CD14-positive monocyte (primary cell): ENCODE measurements around the gene CORO1A. TPM values are rescaled to one million over a fixed set of nuclear protein-coding genes. Genes with fewer than 3 reads are reported as not detected.
A peak's percentile ranks its signal among the peaks of the same experiment; 100 is the strongest.

Source experiments
- DNase-seq, 3 donors: peaks; one replicate each; pipeline ENCODE4 v3.0.0-alpha.2; 2011 to 2022
- H2AFZ ChIP-seq: 2 replicates; pipeline ENCODE4 v1.6.0; 2012; ENCODE audit warnings: mild to moderate bottlenecking, low read depth, low read length, inconsistent platforms; ENCODE audit not compliant: insufficient read depth, poor library complexity, severe bottlenecking
- H3K27ac ChIP-seq, 2 donors: 1 replicate in 1 of 2; 2 replicates in 1 of 2; pipeline ENCODE4 v1.5.1; 2012 to 2013; ENCODE audit warnings: low read length in 2 of 2, control low read depth in 1 of 2, inconsistent platforms in 1 of 2, low read depth in 1 of 2, mild to moderate bottlenecking in 1 of 2
- H3K27me3 ChIP-seq, 2 donors: one replicate each; pipeline versions ENCODE4 v1.6.0 to v1.6.1; 2011 to 2013; ENCODE audit warnings: low read length in 2 of 2; ENCODE audit not compliant: control insufficient read depth in 2 of 2, insufficient read depth in 2 of 2
- H3K36me3 ChIP-seq, 2 donors: replicated peaks in 1 of 2; 1 replicate in 1 of 2; 2 replicates in 1 of 2; pipeline versions ENCODE4 v1.5.1 to v1.6.1; 2012 to 2013; ENCODE audit warnings: low read length in 2 of 2, control low read depth in 1 of 2, inconsistent platforms in 1 of 2, mild to moderate bottlenecking in 1 of 2; ENCODE audit not compliant: insufficient read depth in 2 of 2, control insufficient read depth in 1 of 2
- H3K4me1 ChIP-seq, 2 donors: 1 replicate in 1 of 2; 2 replicates in 1 of 2; pipeline versions ENCODE4 v1.5.1 to v1.6.1; 2012 to 2013; ENCODE audit warnings: low read length in 2 of 2, control low read depth in 1 of 2, inconsistent platforms in 1 of 2, mild to moderate bottlenecking in 1 of 2, moderate library complexity in 1 of 2; ENCODE audit not compliant: insufficient read depth in 2 of 2, control insufficient read depth in 1 of 2
- H3K4me2 ChIP-seq: replicated peaks from 2 replicates; pipeline ENCODE3; 2012; ENCODE audit warnings: low read length, moderate library complexity, mild to moderate bottlenecking; ENCODE audit not compliant: poor library complexity, severe bottlenecking; ENCODE audit errors: extremely low read depth
- H3K4me3 ChIP-seq, 3 experiments: fragments of 200-600 bp in 1 of 3; sonication (generic) in 1 of 3; replicated peaks in 1 of 3; 1 replicate in 2 of 3; 2 replicates in 1 of 3; pipeline ENCODE4 v1.5.1; 2011 to 2013; ENCODE audit warnings: low read length in 3 of 3, mild to moderate bottlenecking in 3 of 3, control low read depth in 2 of 3, low read depth in 2 of 3, inconsistent platforms in 1 of 3, moderate library complexity in 1 of 3
- H3K79me2 ChIP-seq: 2 replicates; pipeline ENCODE4 v1.6.0; 2012; ENCODE audit warnings: mild to moderate bottlenecking, control low read depth, inconsistent platforms, low read length, moderate library complexity; ENCODE audit not compliant: insufficient read depth
- H3K9ac ChIP-seq: 2 replicates; pipeline ENCODE4 v1.6.0; 2017; ENCODE audit warnings: low read length, mild to moderate bottlenecking; ENCODE audit not compliant: insufficient read depth, poor library complexity, severe bottlenecking
- H3K9me3 ChIP-seq, 2 donors: replicated peaks in 1 of 2; 1 replicate in 1 of 2; 2 replicates in 1 of 2; pipeline versions ENCODE4 v1.5.1 to v1.6.1; 2012 to 2013; ENCODE audit warnings: low read length in 2 of 2, control low read depth in 1 of 2; ENCODE audit not compliant: control insufficient read depth in 1 of 2, insufficient read depth in 1 of 2
- H4K20me1 ChIP-seq: 2 replicates; pipeline ENCODE4 v1.6.0; 2012; ENCODE audit warnings: mild to moderate bottlenecking, low read length, control low read depth, moderate library complexity; ENCODE audit not compliant: insufficient read depth
- H3K27ac Mint-ChIP-seq, 7 donors: one replicate each; pipeline ENCODE4 v1.8.0; 2020; ENCODE audit warnings: mild to moderate bottlenecking in 7 of 7, mixed read lengths in 7 of 7, moderate library complexity in 6 of 7, inconsistent platforms in 2 of 7
- H3K27me3 Mint-ChIP-seq, 3 donors: one replicate each; pipeline ENCODE4 v1.8.0; 2021 to 2022; ENCODE audit warnings: low read depth in 3 of 3, mild to moderate bottlenecking in 3 of 3, mixed read lengths in 3 of 3, moderate library complexity in 3 of 3, inconsistent platforms in 1 of 3
- H3K36me3 Mint-ChIP-seq, 2 donors: one replicate each; pipeline ENCODE4 v1.8.0; 2020; ENCODE audit warnings: mixed read lengths in 2 of 2, inconsistent platforms in 1 of 2, mild to moderate bottlenecking in 1 of 2
- H3K4me1 Mint-ChIP-seq: one replicate; pipeline ENCODE4 v1.8.0; 2020; ENCODE audit warnings: mild to moderate bottlenecking, mixed read lengths
- H3K4me3 Mint-ChIP-seq, 2 donors: one replicate each; pipeline ENCODE4 v1.8.0; 2020; ENCODE audit warnings: mild to moderate bottlenecking in 2 of 2, mixed read lengths in 2 of 2, moderate library complexity in 1 of 2
- H3K9me3 Mint-ChIP-seq, 7 donors: one replicate each; pipeline ENCODE4 v1.8.0; 2020 to 2022; ENCODE audit warnings: mixed read lengths in 7 of 7, mild to moderate bottlenecking in 6 of 7, moderate library complexity in 6 of 7, inconsistent platforms in 2 of 7
- CTCF ChIP-seq: fragments of 200-600 bp; IDR thresholded peaks from one replicate; pipeline ENCODE4 v1.8.0; 2022; ENCODE audit warnings: antibody characterized with exemption, mild to moderate bottlenecking
- WGBS: methylation state at CpG from one replicate; pipeline ENCODE4 v1.1.5; 2013; ENCODE audit warnings: missing lambda C conversion rate; ENCODE audit not compliant: insufficient coverage; 5-methylcytosine and 5-hydroxymethylcytosine counted together
- intact Hi-C, 2 donors: fragments of 100-400 bp; cut with micrococcal nuclease; formaldehyde crosslinking; loops; one replicate each; pipeline versions ENCODE4 v1.15.0 to v1.15.1; 2023
- polyA plus RNA-seq, 3 donors: library from polyadenylated mRNA; depleted of rRNA in 1 of 3; unstranded in 2 of 3; stranded (reverse) in 1 of 3; fragments of 300-500 nt in 2 of 3; fragments of >200 nt in 1 of 3; fragmentation: Illumina TruSeq in 2 of 3; gene quantifications; 1 replicate in 2 of 3; 2 replicates in 1 of 3; pipeline ENCODE4 v1.2.3, GENCODE V29; 2012 to 2021

The CORO1A gene
- polyA plus RNA-seq, 3 donors: 1,314 to 1,363 (median 1,346) TPM

GRCh38 chr16:30137897-30138296 is 45.5 kb upstream of the CORO1A start:
- peak in 1 of 3 donors; percentile 4 for DNase-seq
- H3K4me1 Mint-ChIP-seq: peaks cover 53% of the 10 kb centered on the region
- no peaks in the 10 kb centered on the region for H3K79me2 ChIP-seq
- peak overlapping the region; percentile 74 to 91 (median 90) for H3K27ac Mint-ChIP-seq
- H3K36me3 ChIP-seq: no peaks in the 10 kb centered on the region
- H3K27ac ChIP-seq: peak overlapping the region; percentile 29 to 77
- no peaks in the 10 kb centered on the region for H4K20me1 ChIP-seq
- intact Hi-C loops: no loop called here
- H3K27me3 Mint-ChIP-seq: peaks cover 0 to 5% (median 0%) of the 10 kb centered on the region in 3 donors
- H3K9me3 ChIP-seq: no peaks in the 10 kb centered on the region
- H3K36me3 Mint-ChIP-seq: no peaks in the 10 kb centered on the region
- WGBS: 17% methylated on average over 1 of the region's 8 CpGs
- peak overlapping the region in 1 of 3 experiments; percentile 54 for H3K4me3 ChIP-seq
- H3K4me2 ChIP-seq: peak overlapping the region; percentile 59
- H3K27me3 ChIP-seq: no peaks in the 10 kb centered on the region
- peaks cover 41 to 45% of the 10 kb centered on the region in 2 donors for H3K4me1 ChIP-seq
- no peak for TF ChIP-seq CTCF
- peaks cover 0 to 2% (median 0%) of the 10 kb centered on the region in 7 donors for H3K9me3 Mint-ChIP-seq
- H2AFZ ChIP-seq: no peak overlapping the region
- no peak overlapping the region for H3K4me3 Mint-ChIP-seq
- H3K9ac ChIP-seq: no peak overlapping the region

DNA sequence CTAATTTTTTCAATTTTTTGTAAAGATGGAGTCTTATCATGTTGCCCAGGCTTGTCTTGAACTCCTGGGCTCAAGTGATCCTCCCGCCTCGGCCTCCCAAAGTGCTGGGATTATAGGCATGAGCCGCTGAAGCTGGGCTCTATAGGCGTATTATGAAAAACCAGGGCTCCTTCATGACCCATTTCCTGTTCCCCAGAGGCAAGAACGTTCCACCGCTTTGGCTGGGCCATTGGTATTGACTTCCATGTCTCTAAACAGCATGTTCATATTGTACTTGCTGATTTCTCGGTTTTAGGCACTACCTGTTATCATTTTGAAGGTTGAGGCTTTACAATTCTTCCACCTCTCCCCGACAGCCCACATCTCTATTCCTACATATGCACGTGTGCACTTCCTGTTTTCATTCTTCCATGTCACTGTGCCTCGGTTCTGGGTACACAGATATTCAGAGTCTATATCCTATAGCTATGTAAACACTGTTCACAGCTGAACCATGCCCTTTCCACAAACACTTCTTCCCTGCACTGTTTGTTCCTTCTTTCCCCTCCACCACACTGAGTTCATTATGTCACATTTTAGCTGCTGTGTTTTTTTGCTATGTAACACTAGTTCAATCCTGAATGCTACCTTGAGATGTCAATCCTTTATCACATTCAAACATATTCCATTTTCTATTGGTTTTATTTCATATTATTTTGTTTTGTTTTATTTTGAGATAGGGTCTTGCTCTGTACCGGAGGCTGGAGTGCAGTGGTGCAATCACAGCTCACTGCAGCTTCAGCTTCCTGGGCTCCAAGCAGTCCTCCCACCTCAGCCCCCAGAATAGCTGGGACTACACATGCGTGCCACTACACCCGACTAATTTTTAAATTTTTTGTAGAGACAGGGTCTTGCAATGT is 43.6 kb upstream of the CORO1A start:
- Mint-ChIP-seq H3K27ac (peak overlapping the region; percentile 46 to 90 (median 78)), H3K36me3 (no peaks in the 10 kb centered on the region), H3K4me1 (peaks cover 58% of the 10 kb centered on the region), H3K9me3 (no peaks in the 10 kb centered on the region), H3K4me3 (peak overlapping the region in 1 of 2 donors; percentile 62), H3K27me3 (peaks cover 0 to 7% (median 0%) of the 10 kb centered on the region in 3 donors)
- H3K27me3 ChIP-seq: no peaks in the 10 kb centered on the region
- peak in 2 of 3 donors; percentile 43 to 50 for DNase-seq
- intact Hi-C loops: no loop called here
- H3K4me2 ChIP-seq: peak overlapping the region; percentile 45
- no peaks in the 10 kb centered on the region for H3K36me3 ChIP-seq
- H4K20me1 ChIP-seq: no peaks in the 10 kb centered on the region
- no peak overlapping the region for H3K9ac ChIP-seq
- 28% methylated on average over 9 of the region's 13 CpGs for WGBS
- peak overlapping the region; percentile 43 for H2AFZ ChIP-seq
- peak overlapping the region; percentile 8 to 69 for H3K27ac ChIP-seq
- H3K79me2 ChIP-seq: no peaks in the 10 kb centered on the region
- H3K4me3 ChIP-seq: peak overlapping the region in 1 of 3 experiments; percentile 30
- no peaks in the 10 kb centered on the region for H3K9me3 ChIP-seq
- peaks cover 43 to 45% of the 10 kb centered on the region in 2 donors for H3K4me1 ChIP-seq
- no peak for TF ChIP-seq CTCF
